ENCODE results near the gene RRBP1.

The RRBP1 gene

GRCh38 chr20:17646961-17647301 is 35.1 kb downstream of the RRBP1 start:
- peak; percentile 5 for DNase-seq

GRCh38 chr20:17646209-17646960 is 35.7 kb downstream of the RRBP1 start:
- DNase-seq: peak; percentile 2

GRCh38 chr20:17645546-17646208 is 36.4 kb downstream of the RRBP1 start:
- DNase-seq: peak; percentile 3

- no peak for DNase-seq
Measured at GRCh38 chr20:17645010-17645409, 37.0 kb downstream of the RRBP1 start.

- DNase-seq: no peak
Measured at GRCh38 chr20:17644451-17644850, 37.6 kb downstream of the RRBP1 start.

GRCh38 chr20:17643531-17644188 is 38.4 kb downstream of the RRBP1 start:
- DNase-seq: no peak

- no peak for DNase-seq
Measured at GRCh38 chr20:17642404-17643269, 39.4 kb downstream of the RRBP1 start.

DNA sequence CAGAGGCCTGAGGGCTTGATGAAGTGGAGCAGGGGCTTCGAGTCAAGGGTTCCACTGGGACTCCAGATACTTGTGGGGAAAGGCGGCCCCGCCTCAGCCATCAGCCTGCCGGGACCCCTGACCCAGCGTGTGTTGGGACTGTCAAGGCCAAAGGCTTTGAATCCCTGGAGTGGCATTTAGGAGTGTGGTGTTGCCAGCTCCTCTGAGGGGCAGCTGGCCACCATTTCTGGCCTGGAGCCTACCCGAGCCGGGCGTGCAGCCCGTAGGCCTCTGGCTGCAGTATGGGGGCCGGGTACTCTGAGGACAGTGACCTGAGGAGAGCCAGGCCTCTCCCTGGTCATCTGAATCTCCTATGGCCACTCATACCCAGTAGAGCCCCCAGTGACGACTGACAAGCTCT is 40.0 kb downstream of the RRBP1 start:
- no peak for DNase-seq

DNA sequence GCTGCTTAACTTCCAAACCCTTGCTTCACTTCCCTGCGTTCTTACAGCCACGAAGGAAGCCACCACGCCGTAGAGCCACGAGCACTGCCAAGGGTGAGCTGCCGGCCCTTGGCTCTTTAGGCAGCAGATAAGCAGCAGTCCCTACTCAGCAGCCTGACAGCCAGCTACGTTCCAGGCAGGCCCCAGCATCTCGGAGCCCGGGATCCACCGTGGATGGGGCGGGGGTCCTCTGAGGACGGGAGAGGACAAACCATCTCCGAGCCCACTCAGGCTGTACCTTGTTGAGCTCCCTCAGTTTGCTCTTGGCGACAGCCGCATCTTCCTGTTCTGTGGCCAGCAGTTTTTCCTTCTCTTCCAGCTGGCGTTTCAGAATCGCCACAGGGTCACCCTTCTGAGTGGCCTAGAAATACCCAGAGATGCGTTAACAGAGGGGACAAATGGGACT is 40.5 kb downstream of the RRBP1 start:
- DNase-seq: no peak

DNA sequence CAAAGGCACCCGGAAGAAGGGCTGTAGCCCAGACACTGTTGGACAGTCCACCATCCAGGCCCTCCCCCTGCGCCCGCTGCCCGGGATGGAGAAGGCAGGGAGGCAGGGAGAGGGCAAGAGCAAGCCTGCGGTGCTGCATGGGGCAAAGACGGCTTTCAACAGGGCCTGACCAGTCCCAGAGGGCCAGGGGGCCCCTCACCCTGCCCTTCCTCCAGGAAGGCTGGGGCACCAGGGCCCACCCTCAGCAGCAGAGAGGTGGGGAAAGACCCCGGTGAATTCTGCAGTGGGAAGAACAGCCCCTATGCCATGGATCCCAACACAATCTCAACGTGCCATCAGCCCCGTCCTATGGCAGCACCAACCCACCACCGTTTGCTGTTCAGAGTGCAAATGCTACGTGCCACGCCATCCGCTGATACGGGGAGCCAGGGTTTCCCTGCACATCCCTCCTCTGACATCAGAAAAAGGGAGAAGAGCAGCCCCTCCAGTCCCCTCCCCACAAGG is 41.1 kb downstream of the RRBP1 start:
- no peak for DNase-seq

GRCh38 chr20:17640146-17640874 is 41.7 kb downstream of the RRBP1 start:
- no peak for DNase-seq

GRCh38 chr20:17638835-17639407 is 43.1 kb downstream of the RRBP1 start:
- no peak for DNase-seq

GRCh38 chr20:17637985-17638640 is 43.9 kb downstream of the RRBP1 start:
- DNase-seq: no peak

DNA sequence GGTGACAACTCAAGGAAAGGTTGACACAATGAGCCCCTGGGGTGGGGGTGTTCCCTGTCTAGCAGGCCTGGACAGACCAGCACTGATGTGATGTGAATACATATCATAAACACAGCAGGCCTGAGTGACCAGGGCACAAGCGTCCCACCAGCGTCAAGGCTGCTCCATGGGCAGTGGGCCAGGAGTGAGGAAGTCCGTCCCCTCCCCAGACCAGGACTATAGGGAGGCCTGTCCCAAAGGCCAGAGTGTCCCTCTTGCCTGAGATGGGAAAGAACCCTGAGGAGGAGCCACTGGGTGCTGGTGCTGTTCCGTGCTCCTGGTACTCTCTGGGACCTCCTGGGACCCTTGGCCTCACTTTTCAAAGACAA is 44.6 kb downstream of the RRBP1 start:
- DNase-seq: no peak

DNA sequence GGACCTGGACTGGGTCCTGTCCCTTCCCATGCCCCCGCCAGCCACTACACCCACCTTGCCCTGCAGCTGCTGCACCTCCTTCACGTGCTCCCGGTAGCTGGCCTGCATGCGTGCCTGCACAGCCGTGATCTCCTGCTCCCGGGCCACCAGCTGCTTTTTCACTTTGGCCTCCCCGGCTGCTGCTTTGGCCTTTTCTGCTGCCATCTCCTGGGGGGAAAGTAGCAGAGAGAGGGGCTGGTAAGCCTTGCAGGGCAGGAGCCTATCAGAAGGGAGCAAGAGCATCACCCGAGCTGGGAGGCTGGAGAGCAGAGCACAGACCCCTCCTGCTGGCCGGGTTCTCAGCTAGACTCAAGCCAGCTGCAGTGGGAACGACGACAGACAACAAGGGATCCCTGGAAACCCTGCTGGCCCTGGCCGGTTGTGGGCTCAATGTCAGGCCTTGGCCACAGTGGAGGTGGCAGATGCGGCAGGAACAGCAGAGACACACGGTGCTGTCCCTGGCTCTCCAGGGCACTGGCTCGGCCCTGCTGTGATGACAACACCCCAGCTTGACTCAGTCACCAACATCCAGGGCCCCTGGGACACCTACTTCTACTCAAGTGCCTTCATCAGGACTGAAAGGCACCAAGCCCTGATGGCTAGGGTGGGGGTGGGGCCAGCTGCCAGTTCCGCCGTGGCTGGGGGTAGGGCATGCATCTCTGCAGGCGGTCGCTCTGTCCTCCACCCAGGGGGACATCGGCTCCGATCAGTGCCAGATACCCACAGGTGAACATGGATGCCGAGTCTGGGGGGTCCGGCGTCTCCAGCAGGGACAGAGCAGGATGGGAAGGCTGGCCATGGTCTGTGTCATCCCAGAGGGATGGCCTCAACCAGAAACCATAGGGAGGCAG is 45.3 kb downstream of the RRBP1 start:
- DNase-seq: no peak

DNA sequence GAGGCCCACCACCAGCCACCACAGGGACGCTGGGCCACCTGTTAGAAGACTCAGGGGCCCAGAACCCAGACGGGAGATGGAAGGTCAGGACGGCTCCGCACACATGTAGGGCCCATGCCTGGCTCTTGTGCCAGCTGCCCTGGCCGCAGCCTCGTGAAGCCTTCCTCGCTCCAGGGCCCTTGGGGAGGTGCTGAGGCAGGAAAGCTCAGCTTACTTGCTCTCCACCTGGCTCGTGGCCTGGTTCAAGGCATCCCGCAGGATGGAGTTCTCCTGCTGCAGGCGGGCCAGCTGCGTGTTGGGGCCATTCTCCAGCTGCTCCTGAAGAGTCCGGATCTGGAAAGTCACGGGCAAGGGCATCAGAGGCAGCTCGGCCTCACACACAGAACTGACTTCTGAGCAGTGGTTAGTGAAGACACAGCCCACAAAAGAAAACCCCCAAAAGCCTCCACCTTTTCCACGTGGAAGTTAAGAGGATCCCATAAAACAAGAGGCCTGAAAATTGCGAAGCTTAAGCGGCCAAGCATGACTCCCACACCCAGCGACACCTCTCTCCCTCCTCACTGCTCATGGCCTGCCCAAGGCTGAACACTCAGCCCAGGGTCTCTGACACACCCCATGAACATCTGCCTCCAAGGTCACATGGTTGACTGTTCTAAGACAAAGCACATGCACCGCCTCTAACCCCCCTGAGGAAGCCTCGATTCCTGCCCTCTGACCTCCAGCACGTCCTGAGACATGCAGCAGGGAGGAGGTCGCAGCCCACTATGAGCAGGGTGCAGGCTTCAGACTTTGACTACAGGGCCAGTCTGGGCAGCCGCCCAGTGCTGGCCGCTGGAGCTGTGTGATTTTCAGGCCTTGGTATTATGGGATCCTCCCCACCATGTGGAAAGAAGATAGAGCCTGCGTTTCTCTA is 46.5 kb downstream of the RRBP1 start:
- DNase-seq: no peak

- no peak for DNase-seq
Measured at GRCh38 chr20:17634661-17635331, 47.2 kb downstream of the RRBP1 start.

DNA sequence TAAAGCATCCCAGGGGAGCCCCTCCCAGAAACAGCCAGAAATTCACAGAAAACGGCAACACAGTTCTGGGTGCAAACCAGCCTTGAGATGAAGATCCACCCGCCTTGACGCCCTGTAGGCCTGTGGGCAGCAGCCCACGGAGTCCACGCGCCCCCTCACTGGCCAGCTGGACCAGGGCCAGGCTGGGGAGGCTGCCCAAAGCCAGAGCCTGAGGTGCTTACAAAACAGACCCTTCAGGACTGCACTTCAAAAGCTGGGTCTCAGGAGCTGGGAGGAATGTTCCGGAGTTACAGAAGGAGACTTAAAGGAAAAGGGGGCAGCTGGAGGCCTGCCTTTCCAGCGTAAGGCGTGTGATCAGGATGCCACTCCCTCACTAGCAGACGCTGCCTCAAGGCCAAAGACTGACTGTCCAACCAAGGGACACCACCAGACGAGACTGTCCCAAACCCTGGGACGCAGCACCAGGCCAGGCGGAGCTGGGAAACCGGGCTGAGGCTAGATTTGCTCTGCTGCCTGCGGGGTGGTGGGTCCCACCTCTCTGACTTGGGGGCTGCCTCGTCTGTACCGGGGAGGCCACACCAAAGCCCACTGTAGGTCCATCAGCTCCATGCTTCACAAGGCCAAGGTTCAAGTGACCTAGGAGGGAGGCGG is 48.1 kb downstream of the RRBP1 start:
- DNase-seq: no peak
